HL-60 (cell line): Measurements from ENCODE around the gene CCDC92B.

Experiments
- DNase-seq, 2 experiments: peaks; one replicate each; pipeline ENCODE4 v3.0.0-alpha.2; 2010 to 2020; ENCODE audit warnings: low read depth in 1 of 2, low spot score in 1 of 2
- H3K27ac ChIP-seq: fragments of 250-450 bp; sonication (Bioruptor Pico); replicated peaks from 2 replicates; pipeline ENCODE4 v1.5.1; 2020; ENCODE audit warnings: mild to moderate bottlenecking, moderate library complexity
- H3K27me3 ChIP-seq: fragments of 250-450 bp; sonication (Bioruptor Pico); 2 replicates; pipeline ENCODE4 v1.5.1; 2021; ENCODE audit warnings: mild to moderate bottlenecking, moderate library complexity; ENCODE audit not compliant: insufficient read depth, poor library complexity, severe bottlenecking
- H3K4me3 ChIP-seq: replicated peaks from 2 replicates; pipeline ENCODE4 v1.5.1; 2011; ENCODE audit warnings: mild to moderate bottlenecking, control low read depth, low read length; ENCODE audit not compliant: insufficient read depth
- GABPA ChIP-seq: IDR thresholded peaks from 2 replicates; pipeline ENCODE4 v1.6.1; 2012; ENCODE audit warnings: low read depth
- POLR2AphosphoS5 ChIP-seq: IDR thresholded peaks from 2 replicates; pipeline ENCODE4 v1.6.1; 2012; ENCODE audit warnings: low read depth
- SPI1 ChIP-seq: IDR thresholded peaks from 2 replicates; pipeline ENCODE4 v1.6.1; 2012; ENCODE audit warnings: low read depth, mild to moderate bottlenecking, borderline replicate concordance
- TF ChIP-seq, protein P1 (sequence below): IDR thresholded peaks from 2 replicates; pipeline ENCODE4 v1.6.1; 2012; ENCODE audit warnings: low read depth; ENCODE audit not compliant: insufficient replicate concordance
- TF ChIP-seq, protein P2 (sequence below): IDR thresholded peaks from one replicate; pipeline ENCODE4 v1.5.1; 2011; ENCODE audit warnings: low read length, control low read depth, inconsistent platforms; ENCODE audit not compliant: insufficient read depth

CCDC92B gene

DNA sequence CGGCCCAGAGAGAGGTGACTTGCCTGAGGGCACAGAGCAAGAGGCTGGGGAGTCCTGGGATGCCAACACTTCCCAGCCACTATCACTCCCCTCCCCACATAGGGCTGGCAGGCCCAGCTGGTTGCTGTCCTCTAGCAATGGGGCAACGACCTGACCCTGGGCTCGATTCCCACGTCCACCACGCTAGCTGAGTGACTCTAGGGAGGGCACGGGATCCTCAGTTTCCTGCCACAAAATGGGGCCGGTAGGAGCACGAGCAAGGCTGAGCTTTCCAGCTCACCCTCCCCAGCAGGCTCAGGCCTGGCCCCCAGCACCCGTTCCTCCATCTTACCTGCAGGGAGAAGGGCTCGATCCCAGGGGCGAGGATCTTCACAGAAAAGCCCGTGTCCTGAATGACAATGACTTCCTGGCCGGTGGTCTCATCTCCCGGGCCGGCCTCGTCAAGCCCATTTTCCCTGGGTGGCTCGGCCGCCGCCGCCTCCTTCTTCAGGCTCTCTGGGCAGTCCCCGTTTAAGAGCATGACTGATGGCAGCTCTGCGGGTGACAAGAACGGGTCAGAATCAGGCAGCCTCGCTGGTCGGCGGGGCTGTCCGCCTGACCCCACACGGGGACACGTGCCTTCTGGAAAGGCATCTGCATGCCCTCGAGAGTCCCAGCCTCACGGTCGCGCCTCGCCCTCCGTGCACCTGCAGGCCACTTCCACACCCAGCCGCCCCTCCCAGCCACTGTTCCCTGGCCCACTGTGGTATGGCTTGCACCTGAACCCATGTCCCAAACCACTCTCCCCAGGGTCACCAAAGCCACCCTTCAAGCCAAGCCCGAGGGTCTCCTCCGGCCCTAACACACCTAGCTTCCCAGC, 45.2 kb downstream of the CCDC92B start:
- TF ChIP-seq, protein P1, sequence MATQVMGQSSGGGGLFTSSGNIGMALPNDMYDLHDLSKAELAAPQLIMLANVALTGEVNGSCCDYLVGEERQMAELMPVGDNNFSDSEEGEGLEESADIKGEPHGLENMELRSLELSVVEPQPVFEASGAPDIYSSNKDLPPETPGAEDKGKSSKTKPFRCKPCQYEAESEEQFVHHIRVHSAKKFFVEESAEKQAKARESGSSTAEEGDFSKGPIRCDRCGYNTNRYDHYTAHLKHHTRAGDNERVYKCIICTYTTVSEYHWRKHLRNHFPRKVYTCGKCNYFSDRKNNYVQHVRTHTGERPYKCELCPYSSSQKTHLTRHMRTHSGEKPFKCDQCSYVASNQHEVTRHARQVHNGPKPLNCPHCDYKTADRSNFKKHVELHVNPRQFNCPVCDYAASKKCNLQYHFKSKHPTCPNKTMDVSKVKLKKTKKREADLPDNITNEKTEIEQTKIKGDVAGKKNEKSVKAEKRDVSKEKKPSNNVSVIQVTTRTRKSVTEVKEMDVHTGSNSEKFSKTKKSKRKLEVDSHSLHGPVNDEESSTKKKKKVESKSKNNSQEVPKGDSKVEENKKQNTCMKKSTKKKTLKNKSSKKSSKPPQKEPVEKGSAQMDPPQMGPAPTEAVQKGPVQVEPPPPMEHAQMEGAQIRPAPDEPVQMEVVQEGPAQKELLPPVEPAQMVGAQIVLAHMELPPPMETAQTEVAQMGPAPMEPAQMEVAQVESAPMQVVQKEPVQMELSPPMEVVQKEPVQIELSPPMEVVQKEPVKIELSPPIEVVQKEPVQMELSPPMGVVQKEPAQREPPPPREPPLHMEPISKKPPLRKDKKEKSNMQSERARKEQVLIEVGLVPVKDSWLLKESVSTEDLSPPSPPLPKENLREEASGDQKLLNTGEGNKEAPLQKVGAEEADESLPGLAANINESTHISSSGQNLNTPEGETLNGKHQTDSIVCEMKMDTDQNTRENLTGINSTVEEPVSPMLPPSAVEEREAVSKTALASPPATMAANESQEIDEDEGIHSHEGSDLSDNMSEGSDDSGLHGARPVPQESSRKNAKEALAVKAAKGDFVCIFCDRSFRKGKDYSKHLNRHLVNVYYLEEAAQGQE = no peak
- no peak for TF ChIP-seq GABPA
- DNase-seq = no peak

DNA sequence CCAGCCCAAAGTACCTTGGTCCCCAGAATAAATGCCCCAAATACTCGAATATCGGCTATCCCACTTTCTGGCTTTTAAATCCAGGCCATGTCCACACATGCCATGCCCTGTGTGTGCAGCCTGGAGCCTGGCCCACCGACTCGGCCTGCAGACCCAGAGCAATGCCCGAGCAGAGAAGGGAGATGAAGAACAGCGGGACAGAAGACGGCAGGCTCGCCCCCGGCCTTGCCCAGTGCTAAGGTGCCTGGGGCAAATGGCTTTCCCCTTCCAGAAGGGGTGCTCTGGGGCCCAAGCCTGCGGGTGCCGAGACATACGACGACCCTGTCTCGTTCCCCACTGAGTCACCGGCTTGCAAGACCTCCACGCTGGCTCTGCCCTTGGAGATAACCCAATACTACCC, 45.8 kb downstream of the CCDC92B start:
- Histone ChIP-seq H3K27me3 (no peaks in the 10 kb centered on the region), H3K27ac (no peak overlapping the region), H3K4me3 (no peak overlapping the region)
- TF ChIP-seq POLR2AphosphoS5 (no peak), SPI1 (no peak), GABPA (no peak)
- TF ChIP-seq, protein P1 = no peak
- TF ChIP-seq, protein P2, sequence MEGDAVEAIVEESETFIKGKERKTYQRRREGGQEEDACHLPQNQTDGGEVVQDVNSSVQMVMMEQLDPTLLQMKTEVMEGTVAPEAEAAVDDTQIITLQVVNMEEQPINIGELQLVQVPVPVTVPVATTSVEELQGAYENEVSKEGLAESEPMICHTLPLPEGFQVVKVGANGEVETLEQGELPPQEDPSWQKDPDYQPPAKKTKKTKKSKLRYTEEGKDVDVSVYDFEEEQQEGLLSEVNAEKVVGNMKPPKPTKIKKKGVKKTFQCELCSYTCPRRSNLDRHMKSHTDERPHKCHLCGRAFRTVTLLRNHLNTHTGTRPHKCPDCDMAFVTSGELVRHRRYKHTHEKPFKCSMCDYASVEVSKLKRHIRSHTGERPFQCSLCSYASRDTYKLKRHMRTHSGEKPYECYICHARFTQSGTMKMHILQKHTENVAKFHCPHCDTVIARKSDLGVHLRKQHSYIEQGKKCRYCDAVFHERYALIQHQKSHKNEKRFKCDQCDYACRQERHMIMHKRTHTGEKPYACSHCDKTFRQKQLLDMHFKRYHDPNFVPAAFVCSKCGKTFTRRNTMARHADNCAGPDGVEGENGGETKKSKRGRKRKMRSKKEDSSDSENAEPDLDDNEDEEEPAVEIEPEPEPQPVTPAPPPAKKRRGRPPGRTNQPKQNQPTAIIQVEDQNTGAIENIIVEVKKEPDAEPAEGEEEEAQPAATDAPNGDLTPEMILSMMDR = no peak
- DNase-seq = no peak

More for the DNA sequence above, 45.2 kb downstream of the CCDC92B start:
- Histone ChIP-seq H3K27me3 (no peaks in the 10 kb centered on the region), H3K27ac (no peak overlapping the region), H3K4me3 (no peak overlapping the region)

DNA sequence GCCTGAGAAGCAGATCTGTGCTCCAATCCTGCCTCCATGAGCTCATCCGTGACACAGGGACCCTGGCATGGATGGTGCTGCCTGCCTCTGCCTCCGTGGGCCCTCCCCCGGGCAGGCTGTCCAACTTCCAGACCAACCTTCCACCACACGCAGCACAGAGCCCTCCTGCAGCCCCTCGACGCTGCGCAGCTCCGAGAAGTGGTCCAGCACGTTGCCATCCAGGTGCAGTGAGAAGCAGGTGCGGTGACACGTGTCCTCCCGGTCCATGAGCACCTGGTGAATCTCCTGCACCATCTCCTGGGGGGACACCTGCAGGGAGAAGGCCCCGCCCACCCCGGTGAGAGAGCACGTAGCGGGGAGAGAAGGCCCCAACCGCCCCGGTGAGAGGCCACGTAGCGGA, 46.3 kb downstream of the CCDC92B start:
- TF ChIP-seq, protein P1 = no peak
- TF ChIP-seq, protein P2 = no peak
- TF ChIP-seq SPI1 (no peak), GABPA (no peak), POLR2AphosphoS5 (no peak)
- H3K27me3 ChIP-seq = no peaks in the 10 kb centered on the region
- DNase-seq = no peak
- no peak overlapping the region for H3K27ac ChIP-seq
- no peak overlapping the region for H3K4me3 ChIP-seq
